Measurements from ENCODE around the gene MICB. TPM values are rescaled to one million over a fixed set of nuclear protein-coding genes. Genes with fewer than 3 reads are reported as not detected.
"Not testable (repeated sequence)": the region's sequence is repeated elsewhere in the genome, so short reads cannot be mapped to it uniquely, and the experiment has no call there.

MICB gene
- total RNA-seq, 4 donors from 2014 or later: 0.61 to 2.6 (median 1.2) TPM

DNA sequence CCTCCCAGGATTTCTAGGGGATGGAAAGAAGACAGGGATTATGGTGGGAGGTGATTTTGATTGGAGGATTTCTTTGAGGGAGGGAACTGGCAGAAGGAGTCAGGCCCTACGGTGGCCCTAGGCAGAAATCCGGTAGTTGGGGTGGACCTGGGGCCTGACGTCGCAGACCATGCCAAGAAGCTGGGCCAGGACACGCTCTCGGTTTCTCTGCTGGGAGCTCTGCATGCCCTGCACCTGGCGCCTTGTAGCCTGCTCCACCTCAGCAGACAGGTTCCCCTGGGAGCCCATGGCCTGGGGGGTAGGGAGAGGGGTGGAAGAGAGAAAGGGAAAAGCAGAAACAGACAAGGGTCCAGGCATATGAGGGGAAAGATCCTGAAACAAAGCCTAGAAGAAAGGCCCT, 47.3 kb downstream of the MICB start:
- 58 to 72% methylated on average over 7 of the region's 7 CpGs for WGBS, 2 donors
- no peak overlapping the region for H3K4me3 ChIP-seq (ENCODE audit: low read depth, poor library complexity, severe bottlenecking)
- TF ChIP-seq CTCF (IDR thresholded peaks at IDR 0.05): no peak
- TF ChIP-seq POLR2A (IDR thresholded peaks at IDR 0.05): no peak
- intact Hi-C loops (cut with DNase I; ENCODE audit: low total_unique reads): loop anchor here (5.0 kb wide), 1 partner anchor 52 kb away; no protein-coding TSS in a partner anchor
- DNase-seq (ENCODE audit: low spot score in 2 of 2): no peak

DNA sequence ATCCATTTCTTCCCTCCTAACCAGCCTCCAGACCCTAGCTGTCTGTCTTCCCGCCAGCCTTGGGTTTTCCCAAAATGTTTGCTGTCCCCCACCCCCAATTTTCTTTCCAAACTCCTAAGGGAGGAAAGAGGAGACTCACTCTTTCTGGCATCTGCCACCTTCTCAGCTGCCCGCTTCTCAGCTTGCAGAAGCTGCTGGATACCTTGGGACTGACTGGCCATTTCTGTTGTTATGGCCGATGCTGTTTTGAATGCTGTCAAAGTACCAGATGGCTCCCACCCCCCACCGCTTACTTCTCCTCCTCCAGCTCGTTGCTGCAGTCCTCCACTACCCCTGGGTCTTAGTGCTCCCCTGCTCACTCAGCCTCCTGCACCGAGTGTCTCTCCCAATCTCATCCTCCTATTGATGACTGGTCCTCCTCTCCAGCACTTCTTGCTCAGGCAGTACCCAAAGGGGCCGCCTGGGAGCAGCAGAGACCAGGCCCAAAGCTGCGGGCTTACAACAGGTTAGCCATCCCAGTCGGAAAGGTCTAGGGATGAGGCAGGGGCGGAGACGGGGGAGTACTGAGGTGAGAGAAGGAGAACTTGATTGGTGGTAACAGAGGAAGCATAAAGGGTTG, 48.5 kb downstream of the MICB start, which contains the start of gene ATP6V1G2:
Gene ATP6V1G2, minus strand, starts transcription at position 270 of the 619 bp plus-strand sequence. Its CDS starts 49 bp downstream, at position 221.
- intact Hi-C loops (cut with DNase I; ENCODE audit: low total_unique reads): loop anchor here (5.0 kb wide), 1 partner anchor 51 kb away; no protein-coding TSS in a partner anchor
- peak; percentile 90 to 98 for DNase-seq (ENCODE audit: low spot score in 2 of 2)
- no peak for TF ChIP-seq POLR2A (IDR thresholded peaks at IDR 0.05)
- peak in 1 of 3 donors; percentile 97 for TF ChIP-seq CTCF (IDR thresholded peaks at IDR 0.05)
- 7 to 8% methylated on average over 11 of the region's 11 CpGs for WGBS, 2 donors
- H3K4me3 ChIP-seq (ENCODE audit: low read depth, poor library complexity, severe bottlenecking): no peak within 1 kb of the TSS

GRCh38 chr6:31546958-31547726, 49.2 kb downstream of the MICB start, which contains the start of gene NFKBIL1:
NFKBIL1 (plus strand) TSS chr6:31547608; CDS start chr6:31547695, 87 bp downstream.
- no peak within 1 kb of the TSS for H3K4me3 ChIP-seq (ENCODE audit: low read depth, poor library complexity, severe bottlenecking)
- intact Hi-C loops (cut with DNase I; ENCODE audit: low total_unique reads): loop anchor here (5.0 kb wide), 1 partner anchor 50 kb away; no protein-coding TSS in a partner anchor
- WGBS, 2 donors: 0 to 1% methylated on average over 25 of the region's 25 CpGs
- DNase-seq (ENCODE audit: low spot score in 2 of 2): peak; percentile 96 to 99
- no peak for TF ChIP-seq POLR2A (IDR thresholded peaks at IDR 0.05)
- TF ChIP-seq CTCF (IDR thresholded peaks at IDR 0.05): no peak

DNA sequence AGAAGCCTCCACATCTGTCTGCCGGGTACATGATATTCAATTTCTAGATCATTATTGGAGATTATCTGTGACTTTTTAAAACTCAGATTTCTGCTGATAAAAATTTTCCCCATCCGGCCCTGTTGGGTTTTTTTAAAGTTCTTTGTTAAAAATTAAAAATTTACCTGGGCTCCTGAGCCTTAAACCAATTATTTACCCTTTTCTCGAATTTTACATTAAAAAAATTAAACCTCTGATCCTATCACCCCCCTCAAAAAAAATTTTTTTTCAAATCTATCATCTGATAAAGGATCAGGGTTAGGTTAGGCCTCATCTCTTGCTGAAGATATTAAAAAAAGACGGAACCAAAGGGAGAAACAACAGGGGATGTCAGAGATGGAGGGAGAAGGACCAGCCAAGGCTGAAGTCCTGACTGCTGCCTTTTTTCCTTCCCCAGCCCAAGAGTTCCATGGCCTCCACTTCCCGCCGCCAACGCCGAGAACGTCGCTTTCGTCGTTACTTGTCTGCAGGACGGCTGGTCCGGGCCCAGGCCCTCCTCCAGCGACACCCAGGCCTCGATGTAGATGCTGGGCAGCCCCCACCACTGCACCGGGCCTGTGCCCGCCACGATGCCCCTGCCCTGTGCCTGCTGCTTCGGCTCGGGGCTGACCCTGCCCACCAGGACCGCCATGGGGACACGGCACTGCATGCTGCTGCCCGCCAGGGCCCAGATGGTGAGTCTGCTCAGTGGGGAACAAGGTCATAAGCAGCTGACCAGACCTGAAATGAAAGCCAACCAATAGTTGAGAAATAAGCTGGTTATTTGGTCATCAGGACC, 50.0 kb downstream of the MICB start:
- intact Hi-C loops (cut with DNase I; ENCODE audit: low total_unique reads): loop anchor here (5.0 kb wide), 1 partner anchor 49 kb away; no protein-coding TSS in a partner anchor
- H3K4me3 ChIP-seq (ENCODE audit: low read depth, poor library complexity, severe bottlenecking): no peak overlapping the region
- no peak for DNase-seq (ENCODE audit: low spot score in 2 of 2)
- 78 to 80% methylated on average over 24 of the region's 24 CpGs for WGBS, 2 donors
- TF ChIP-seq POLR2A (IDR thresholded peaks at IDR 0.05) (no peak), CTCF (IDR thresholded peaks at IDR 0.05) (no peak)

- no peak for DNase-seq (ENCODE audit: low spot score in 2 of 2)
- H3K4me3 ChIP-seq (ENCODE audit: low read depth, poor library complexity, severe bottlenecking): no peak overlapping the region
- intact Hi-C loops (cut with DNase I; ENCODE audit: low total_unique reads): loop anchor here (5.0 kb wide), 1 partner anchor 49 kb away; no protein-coding TSS in a partner anchor
- TF ChIP-seq CTCF (IDR thresholded peaks at IDR 0.05) (no peak), POLR2A (IDR thresholded peaks at IDR 0.05) (no peak)
- 97 to 98% methylated on average over 2 of the region's 2 CpGs for WGBS, 2 donors
These were observed 50.6 kb downstream of the MICB start for GRCh38 chr6:31548544-31548873.

DNA sequence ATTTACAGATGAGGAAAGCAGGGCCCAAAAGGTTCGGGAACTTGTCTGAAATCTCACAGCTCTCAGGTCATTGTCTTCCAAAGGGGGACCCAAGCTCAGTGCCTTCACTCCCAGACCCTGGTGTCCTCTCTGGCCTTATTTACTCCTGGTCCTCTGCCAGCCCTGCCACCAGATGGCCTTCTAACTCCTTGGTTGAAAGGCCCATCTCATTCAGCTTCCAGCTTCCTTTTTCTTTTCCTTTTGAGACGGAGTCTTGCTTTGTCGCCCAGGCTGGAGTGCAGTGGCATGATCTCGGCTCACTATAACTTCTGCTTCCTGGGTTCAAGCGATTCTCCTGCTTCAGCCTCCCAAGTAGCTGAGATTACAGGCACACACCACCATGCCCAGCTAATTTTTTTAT, 53.4 kb downstream of the MICB start:
- H3K4me3 ChIP-seq (ENCODE audit: low read depth, poor library complexity, severe bottlenecking); intact Hi-C loops (cut with DNase I; ENCODE audit: low total_unique reads); DNase-seq (ENCODE audit: low spot score in 2 of 2): not testable (repeated sequence)
- WGBS, 2 donors: 64 to 67% methylated on average over 5 of the region's 5 CpGs
